Neural progenitor cell (in vitro differentiated cells): ENCODE data around the gene ZNF800. TPM values are rescaled to one million over a fixed set of nuclear protein-coding genes. Genes with fewer than 3 reads are reported as not detected.

ENCODE experiments used
- DNase-seq: peaks from one replicate; pipeline ENCODE4 v3.0.0-alpha.2; 2016; ENCODE audit warnings: low spot score
- H2AFZ ChIP-seq: fragments of 200-600 bp; sonication (generic); replicated peaks from 2 replicates; pipeline ENCODE4 v1.6.1; 2016; ENCODE audit warnings: antibody characterized with exemption
- H3F3A ChIP-seq: fragments of 200-600 bp; sonication (generic); 2 replicates; pipeline ENCODE4 v1.6.1; 2016; ENCODE audit warnings: antibody characterized with exemption, low read depth
- H3K27ac ChIP-seq: fragments of 200-600 bp; sonication (generic); 2 replicates; pipeline ENCODE4 v1.5.1; 2016; ENCODE audit warnings: mild to moderate bottlenecking
- H3K27me3 ChIP-seq: fragments of 200-600 bp; sonication (generic); 2 replicates; pipeline ENCODE4 v1.6.1; 2016; ENCODE audit warnings: mild to moderate bottlenecking, moderate library complexity
- H3K36me3 ChIP-seq: fragments of 200-600 bp; sonication (generic); 2 replicates; pipeline ENCODE4 v1.5.1; 2016
- H3K4me1 ChIP-seq: fragments of 200-600 bp; sonication (generic); 2 replicates; pipeline ENCODE4 v1.6.1; 2016; ENCODE audit warnings: mixed run types
- H3K4me2 ChIP-seq: fragments of 200-600 bp; sonication (generic); 2 replicates; pipeline ENCODE4 v1.6.1; 2016
- H3K4me3 ChIP-seq: fragments of 200-600 bp; sonication (generic); 2 replicates; pipeline ENCODE4 v1.5.1; 2016
- H3K79me2 ChIP-seq: fragments of 200-600 bp; sonication (generic); 2 replicates; pipeline ENCODE4 v1.6.1; 2016; ENCODE audit warnings: low read depth
- H3K9ac ChIP-seq: fragments of 200-600 bp; sonication (generic); 2 replicates; pipeline ENCODE4 v1.6.1; 2016
- H3K9me3 ChIP-seq: fragments of 200-600 bp; sonication (generic); 2 replicates; pipeline ENCODE4 v1.5.1; 2016; ENCODE audit warnings: low read depth
- H4K20me1 ChIP-seq: fragments of 200-600 bp; sonication (generic); 2 replicates; pipeline ENCODE4 v1.6.1; 2016; ENCODE audit warnings: low read depth
- H3K27ac Mint-ChIP-seq: 3 replicates; pipeline ENCODE4 v1.8.0; 2021; ENCODE audit warnings: mixed read lengths
- H3K27me3 Mint-ChIP-seq: 2 replicates; pipeline ENCODE4 v1.8.0; 2022; ENCODE audit warnings: low read depth, mild to moderate bottlenecking, inconsistent platforms, moderate library complexity, mixed read lengths; ENCODE audit not compliant: insufficient read depth
- H3K36me3 Mint-ChIP-seq: 3 replicates; pipeline ENCODE4 v1.8.0; 2021; ENCODE audit warnings: mixed read lengths
- H3K4me1 Mint-ChIP-seq: 3 replicates; pipeline ENCODE4 v1.8.0; 2021; ENCODE audit warnings: mixed read lengths
- H3K4me3 Mint-ChIP-seq: 3 replicates; pipeline ENCODE4 v1.8.0; 2021; ENCODE audit warnings: mild to moderate bottlenecking, moderate library complexity, mixed read lengths
- H3K9me3 Mint-ChIP-seq: 3 replicates; pipeline ENCODE4 v1.8.0; 2020; ENCODE audit warnings: mixed read lengths
- EZH2 ChIP-seq: fragments of 200-600 bp; sonication (generic); IDR thresholded peaks from 2 replicates; pipeline ENCODE4 v1.6.1; 2017; ENCODE audit warnings: antibody characterized with exemption, mild to moderate bottlenecking, moderate library complexity
- EZH2phosphoT487 ChIP-seq: fragments of 200-600 bp; sonication (generic); IDR thresholded peaks from 2 replicates; pipeline ENCODE4 v1.6.1; 2017; ENCODE audit warnings: antibody characterized with exemption
- total RNA-seq: library from RNA; depleted of rRNA; stranded (reverse); fragments of >200 nt; gene quantifications from 2 replicates; pipeline ENCODE4 v1.2.3, GENCODE V29; 2015; ENCODE audit warnings: low replicate concordance
- TF ChIP-seq, protein P1 (sequence below): fragments of 200-600 bp; sonication (generic); IDR thresholded peaks from 2 replicates; pipeline ENCODE4 v1.5.1; 2017; ENCODE audit warnings: antibody characterized with exemption, mild to moderate bottlenecking

ZNF800 gene, protein sequence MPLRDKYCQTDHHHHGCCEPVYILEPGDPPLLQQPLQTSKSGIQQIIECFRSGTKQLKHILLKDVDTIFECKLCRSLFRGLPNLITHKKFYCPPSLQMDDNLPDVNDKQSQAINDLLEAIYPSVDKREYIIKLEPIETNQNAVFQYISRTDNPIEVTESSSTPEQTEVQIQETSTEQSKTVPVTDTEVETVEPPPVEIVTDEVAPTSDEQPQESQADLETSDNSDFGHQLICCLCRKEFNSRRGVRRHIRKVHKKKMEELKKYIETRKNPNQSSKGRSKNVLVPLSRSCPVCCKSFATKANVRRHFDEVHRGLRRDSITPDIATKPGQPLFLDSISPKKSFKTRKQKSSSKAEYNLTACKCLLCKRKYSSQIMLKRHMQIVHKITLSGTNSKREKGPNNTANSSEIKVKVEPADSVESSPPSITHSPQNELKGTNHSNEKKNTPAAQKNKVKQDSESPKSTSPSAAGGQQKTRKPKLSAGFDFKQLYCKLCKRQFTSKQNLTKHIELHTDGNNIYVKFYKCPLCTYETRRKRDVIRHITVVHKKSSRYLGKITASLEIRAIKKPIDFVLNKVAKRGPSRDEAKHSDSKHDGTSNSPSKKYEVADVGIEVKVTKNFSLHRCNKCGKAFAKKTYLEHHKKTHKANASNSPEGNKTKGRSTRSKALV
- total RNA-seq = 9.2 and 26.0 TPM in 2 replicates

DNA sequence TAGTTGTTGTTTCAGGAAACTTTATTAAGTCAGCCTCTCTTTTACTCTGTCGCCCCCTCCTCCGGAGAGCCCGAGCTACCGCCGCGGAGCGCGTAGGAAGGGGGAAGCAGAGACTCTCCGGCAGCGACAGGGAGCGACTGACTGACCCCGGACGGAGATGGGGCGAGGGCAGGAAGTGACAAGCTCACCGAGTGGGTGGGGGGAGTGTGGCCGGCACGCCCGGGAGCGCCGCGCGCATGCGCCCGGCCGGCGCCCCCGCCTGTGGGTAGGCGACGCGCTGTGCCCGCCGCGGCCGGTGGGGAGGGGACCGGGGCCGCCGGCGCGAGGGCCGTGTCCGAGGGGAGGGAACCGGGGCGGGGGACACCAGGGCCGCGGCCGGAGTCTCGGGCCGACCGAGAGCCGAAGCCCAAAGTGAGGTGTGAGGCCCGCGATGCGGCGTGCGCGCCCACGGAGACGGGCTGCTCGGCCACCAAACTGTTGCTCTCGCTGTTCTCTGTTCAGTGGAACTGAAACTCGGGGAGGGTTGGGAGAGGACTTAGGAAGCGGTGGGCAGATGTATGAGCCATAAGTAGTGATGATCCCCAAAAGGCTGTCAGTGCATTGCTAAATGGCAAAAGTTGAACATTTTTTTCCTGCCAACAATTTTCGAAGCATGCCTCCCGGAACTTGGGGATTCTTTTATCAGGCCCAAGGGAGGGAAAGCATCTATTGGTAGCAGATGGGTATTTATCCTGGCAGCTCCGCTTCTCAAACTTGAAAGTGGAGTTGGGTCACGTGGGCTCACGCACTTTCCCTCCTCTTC is at the start of gene ZNF800:
Gene ZNF800 (minus strand): TSS at position 143 of the 802 bp plus-strand sequence. CDS start 1,151 bp downstream, outside the sequence.
- H3K79me2 ChIP-seq = no peaks in the 10 kb centered on the region

DNA sequence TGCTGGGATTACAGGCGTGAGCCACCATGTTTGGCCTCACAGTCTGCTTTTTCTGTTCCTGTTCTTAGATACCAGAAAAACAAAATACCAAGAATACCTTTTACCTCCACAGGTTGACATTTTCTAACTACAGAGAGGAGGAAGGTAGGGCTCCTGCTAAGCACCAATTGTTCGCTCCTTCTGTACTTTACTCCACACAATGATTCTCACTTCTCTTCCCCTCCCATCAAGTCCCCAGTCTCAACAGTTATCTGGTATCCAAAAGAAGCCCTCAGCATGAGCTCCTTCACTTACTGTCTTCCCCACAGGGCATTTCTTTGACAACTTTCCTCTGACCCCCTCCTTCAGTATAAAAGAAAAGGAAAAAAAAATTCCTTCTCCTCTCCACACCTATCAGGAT is 47.7 kb upstream of the ZNF800 start:
- H3K4me3 ChIP-seq = no peak overlapping the region
- H3K27me3 ChIP-seq = no peaks in the 10 kb centered on the region
- no peak overlapping the region for H3K27ac Mint-ChIP-seq
- TF ChIP-seq, protein P1, sequence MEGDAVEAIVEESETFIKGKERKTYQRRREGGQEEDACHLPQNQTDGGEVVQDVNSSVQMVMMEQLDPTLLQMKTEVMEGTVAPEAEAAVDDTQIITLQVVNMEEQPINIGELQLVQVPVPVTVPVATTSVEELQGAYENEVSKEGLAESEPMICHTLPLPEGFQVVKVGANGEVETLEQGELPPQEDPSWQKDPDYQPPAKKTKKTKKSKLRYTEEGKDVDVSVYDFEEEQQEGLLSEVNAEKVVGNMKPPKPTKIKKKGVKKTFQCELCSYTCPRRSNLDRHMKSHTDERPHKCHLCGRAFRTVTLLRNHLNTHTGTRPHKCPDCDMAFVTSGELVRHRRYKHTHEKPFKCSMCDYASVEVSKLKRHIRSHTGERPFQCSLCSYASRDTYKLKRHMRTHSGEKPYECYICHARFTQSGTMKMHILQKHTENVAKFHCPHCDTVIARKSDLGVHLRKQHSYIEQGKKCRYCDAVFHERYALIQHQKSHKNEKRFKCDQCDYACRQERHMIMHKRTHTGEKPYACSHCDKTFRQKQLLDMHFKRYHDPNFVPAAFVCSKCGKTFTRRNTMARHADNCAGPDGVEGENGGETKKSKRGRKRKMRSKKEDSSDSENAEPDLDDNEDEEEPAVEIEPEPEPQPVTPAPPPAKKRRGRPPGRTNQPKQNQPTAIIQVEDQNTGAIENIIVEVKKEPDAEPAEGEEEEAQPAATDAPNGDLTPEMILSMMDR = no peak
- no peak for TF ChIP-seq EZH2phosphoT487
- TF ChIP-seq EZH2 = no peak
- H3K36me3 Mint-ChIP-seq = no peaks in the 10 kb centered on the region
- no peaks in the 10 kb centered on the region for H4K20me1 ChIP-seq
- no peak overlapping the region for H3K9ac ChIP-seq
- no peaks in the 10 kb centered on the region for H3K4me1 Mint-ChIP-seq
- peaks cover 5% of the 10 kb centered on the region for H3K27me3 Mint-ChIP-seq
- no peaks in the 10 kb centered on the region for H3F3A ChIP-seq
- no peaks in the 10 kb centered on the region for H3K79me2 ChIP-seq
- H3K27ac ChIP-seq = no peak overlapping the region
- H3K36me3 ChIP-seq = no peaks in the 10 kb centered on the region
- H3K9me3 Mint-ChIP-seq = no peaks in the 10 kb centered on the region
- no peaks in the 10 kb centered on the region for H3K4me1 ChIP-seq
- no peak for DNase-seq
- H3K9me3 ChIP-seq = no peaks in the 10 kb centered on the region
- no peak overlapping the region for H3K4me3 Mint-ChIP-seq
- H2AFZ ChIP-seq = no peak overlapping the region
- H3K4me2 ChIP-seq = no peak overlapping the region

More for the DNA sequence above, at the start of gene ZNF800:
- peaks cover 41% of the 10 kb centered on the region for H3K27me3 ChIP-seq
- peaks cover 8% of the 10 kb centered on the region for H3K27me3 Mint-ChIP-seq
- H3K9me3 Mint-ChIP-seq = no peaks in the 10 kb centered on the region
- H3K4me2 ChIP-seq = peak within 1 kb of the TSS; percentile 97
- H3K4me3 ChIP-seq = peak within 1 kb of the TSS; percentile 83
- H2AFZ ChIP-seq = peak within 1 kb of the TSS; percentile 96
- H3K9ac ChIP-seq = peak within 1 kb of the TSS; percentile 24
- peak within 1 kb of the TSS; percentile 98 for H3K27ac Mint-ChIP-seq
- peaks cover 21% of the 10 kb centered on the region for H4K20me1 ChIP-seq
- DNase-seq = peak; percentile 85
- H3F3A ChIP-seq = peaks cover 16% of the 10 kb centered on the region
- H3K4me1 ChIP-seq = no peaks in the 10 kb centered on the region
- H3K4me3 Mint-ChIP-seq = peak within 1 kb of the TSS; percentile 98
- peaks cover 21% of the 10 kb centered on the region for H3K36me3 Mint-ChIP-seq
- no peaks in the 10 kb centered on the region for H3K9me3 ChIP-seq
- peaks cover 20% of the 10 kb centered on the region for H3K4me1 Mint-ChIP-seq
- no peaks in the 10 kb centered on the region for H3K36me3 ChIP-seq
- no peak within 1 kb of the TSS for H3K27ac ChIP-seq
- no peak for TF ChIP-seq EZH2
- TF ChIP-seq, protein P1 = no peak
- TF ChIP-seq EZH2phosphoT487 = no peak

DNA sequence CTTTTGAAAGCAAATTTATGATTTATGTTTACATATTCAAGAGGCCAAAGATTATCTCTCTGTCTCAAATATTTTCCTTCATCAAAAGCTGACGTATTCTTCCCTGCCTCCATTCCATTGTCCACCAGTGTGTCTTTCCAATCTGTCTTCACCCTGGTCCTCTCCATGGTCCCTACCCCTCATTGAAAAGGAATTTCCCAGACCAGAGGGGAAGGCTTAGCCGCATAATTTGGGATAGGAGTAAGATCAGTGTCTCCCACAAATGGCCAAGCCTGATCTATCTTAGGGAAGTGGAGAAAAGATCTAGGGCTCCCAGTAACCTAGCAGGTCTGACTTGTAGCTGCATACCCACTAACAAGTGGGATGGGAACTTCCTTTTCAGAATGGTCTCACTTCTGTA is 46.3 kb upstream of the ZNF800 start:
- no peaks in the 10 kb centered on the region for H4K20me1 ChIP-seq
- H3K27ac Mint-ChIP-seq = no peak overlapping the region
- no peak overlapping the region for H3K9ac ChIP-seq
- H3K27me3 Mint-ChIP-seq = peaks cover 2% of the 10 kb centered on the region
- H3K4me1 ChIP-seq = no peaks in the 10 kb centered on the region
- no peaks in the 10 kb centered on the region for H3K4me1 Mint-ChIP-seq
- H2AFZ ChIP-seq = no peak overlapping the region
- H3K4me3 ChIP-seq = no peak overlapping the region
- H3K9me3 Mint-ChIP-seq = no peaks in the 10 kb centered on the region
- no peak overlapping the region for H3K27ac ChIP-seq
- H3F3A ChIP-seq = no peaks in the 10 kb centered on the region
- H3K27me3 ChIP-seq = no peaks in the 10 kb centered on the region
- no peak overlapping the region for H3K4me3 Mint-ChIP-seq
- no peak for TF ChIP-seq EZH2phosphoT487
- TF ChIP-seq, protein P1 = no peak
- no peak for TF ChIP-seq EZH2
- no peaks in the 10 kb centered on the region for H3K9me3 ChIP-seq
- H3K79me2 ChIP-seq = no peaks in the 10 kb centered on the region
- DNase-seq = no peak
- H3K36me3 Mint-ChIP-seq = no peaks in the 10 kb centered on the region
- H3K36me3 ChIP-seq = no peaks in the 10 kb centered on the region
- H3K4me2 ChIP-seq = no peak overlapping the region
